ENCODE measurements around the gene GLMP. TPM values are rescaled to one million over a fixed set of nuclear protein-coding genes. Genes with fewer than 3 reads are reported as not detected.

The GLMP gene
- total RNA-seq, 6 experiments from 2014 or later = 34.7 to 72.0 (median 55.7) TPM

- intact Hi-C loops (cut with DNase I) = no loop called here
- Histone ChIP-seq H3K4me1 (no peaks in the 10 kb centered on the region), H3K27me3 (no peaks in the 10 kb centered on the region), H3K27ac (no peak overlapping the region), H3K4me3 (no peak overlapping the region), H3K9me3 (no peaks in the 10 kb centered on the region), H3K36me3 (peaks cover 16 to 86% (median 35%) of the 10 kb centered on the region in 4 donors)
- no peak for ATAC-seq
- no peak for TF ChIP-seq POLR2A (IDR thresholded peaks at IDR 0.05)
- TF ChIP-seq, protein P1, sequence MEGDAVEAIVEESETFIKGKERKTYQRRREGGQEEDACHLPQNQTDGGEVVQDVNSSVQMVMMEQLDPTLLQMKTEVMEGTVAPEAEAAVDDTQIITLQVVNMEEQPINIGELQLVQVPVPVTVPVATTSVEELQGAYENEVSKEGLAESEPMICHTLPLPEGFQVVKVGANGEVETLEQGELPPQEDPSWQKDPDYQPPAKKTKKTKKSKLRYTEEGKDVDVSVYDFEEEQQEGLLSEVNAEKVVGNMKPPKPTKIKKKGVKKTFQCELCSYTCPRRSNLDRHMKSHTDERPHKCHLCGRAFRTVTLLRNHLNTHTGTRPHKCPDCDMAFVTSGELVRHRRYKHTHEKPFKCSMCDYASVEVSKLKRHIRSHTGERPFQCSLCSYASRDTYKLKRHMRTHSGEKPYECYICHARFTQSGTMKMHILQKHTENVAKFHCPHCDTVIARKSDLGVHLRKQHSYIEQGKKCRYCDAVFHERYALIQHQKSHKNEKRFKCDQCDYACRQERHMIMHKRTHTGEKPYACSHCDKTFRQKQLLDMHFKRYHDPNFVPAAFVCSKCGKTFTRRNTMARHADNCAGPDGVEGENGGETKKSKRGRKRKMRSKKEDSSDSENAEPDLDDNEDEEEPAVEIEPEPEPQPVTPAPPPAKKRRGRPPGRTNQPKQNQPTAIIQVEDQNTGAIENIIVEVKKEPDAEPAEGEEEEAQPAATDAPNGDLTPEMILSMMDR (IDR thresholded peaks at IDR 0.05) = no peak
- no CpG with 5 or more reads among the region's 3 CpGs for whole genome bisulfite sequencing (ENCODE audit: insufficient coverage, low coverage, low lambda C conversion rate, missing lambda C conversion rate)
- DNase-seq = no peak
Measured at GRCh38 chr1:156253634-156254033, 41.8 kb downstream of the GLMP start.

GRCh38 chr1:156251527-156251926, 44.0 kb downstream of the GLMP start:
- Histone ChIP-seq H3K36me3 (peaks cover 12 to 65% (median 30%) of the 10 kb centered on the region in 4 donors), H3K9me3 (no peaks in the 10 kb centered on the region), H3K27me3 (no peaks in the 10 kb centered on the region), H3K27ac (no peak overlapping the region), H3K4me3 (no peak overlapping the region), H3K4me1 (no peaks in the 10 kb centered on the region)
- ATAC-seq (no peak), DNase-seq (no peak)
- WGBS (ENCODE audit: insufficient coverage, low coverage, low lambda C conversion rate, missing lambda C conversion rate) = 80% methylated on average over 2 of the region's 3 CpGs
- intact Hi-C loops (cut with DNase I) = no loop called here
- TF ChIP-seq POLR2A (IDR thresholded peaks at IDR 0.05) = no peak
- TF ChIP-seq, protein P1 (IDR thresholded peaks at IDR 0.05) = no peak

DNA sequence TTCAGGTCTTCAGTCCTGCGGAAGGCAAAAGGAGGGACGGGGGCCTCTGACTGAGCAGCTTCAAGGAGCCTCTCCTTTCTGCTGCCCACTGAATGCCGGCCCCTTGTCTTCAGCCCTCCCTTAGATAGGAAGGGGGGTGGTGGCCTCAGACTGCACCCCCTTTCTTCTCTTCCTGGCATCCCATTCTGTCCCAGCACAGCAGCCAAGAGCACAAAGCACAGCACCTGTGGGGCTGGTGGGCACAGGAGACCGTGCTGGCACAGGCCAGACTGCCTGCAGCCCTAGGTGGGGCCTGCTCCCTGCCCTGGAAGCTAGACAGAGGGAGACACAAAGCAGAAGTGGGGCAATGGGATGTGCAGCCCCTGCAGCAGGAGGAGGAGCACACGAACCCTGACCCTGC, 45.9 kb downstream of the GLMP start:
- intact Hi-C loops (cut with DNase I) = loop anchor here in 1 of 2 donors (10.0 kb wide), 1 partner anchor 115 kb away; no protein-coding TSS in a partner anchor
- TF ChIP-seq POLR2A (IDR thresholded peaks at IDR 0.05) = no peak
- TF ChIP-seq, protein P1 (IDR thresholded peaks at IDR 0.05) = no peak
- H3K9me3 ChIP-seq = no peaks in the 10 kb centered on the region
- no peak overlapping the region for H3K27ac ChIP-seq
- ATAC-seq (no peak), DNase-seq (no peak)
- H3K4me1 ChIP-seq = peaks cover 0 to 10% (median 0%) of the 10 kb centered on the region in 4 donors
- H3K27me3 ChIP-seq = no peaks in the 10 kb centered on the region
- peaks cover 10 to 53% (median 25%) of the 10 kb centered on the region in 4 donors for H3K36me3 ChIP-seq
- no peak overlapping the region for H3K4me3 ChIP-seq
- 100% methylated on average over 1 of the region's 5 CpGs for WGBS (ENCODE audit: insufficient coverage, low coverage, low lambda C conversion rate, missing lambda C conversion rate)

GRCh38 chr1:156248323-156248683, 47.2 kb downstream of the GLMP start:
- DNase-seq (no peak), ATAC-seq (no peak)
- H3K27me3 ChIP-seq = no peaks in the 10 kb centered on the region
- H3K4me3 ChIP-seq = no peak overlapping the region
- TF ChIP-seq, protein P1 (IDR thresholded peaks at IDR 0.05) = no peak
- no peak for TF ChIP-seq POLR2A (IDR thresholded peaks at IDR 0.05)
- peaks cover 10 to 41% (median 20%) of the 10 kb centered on the region in 4 donors for H3K36me3 ChIP-seq
- 13% methylated on average over 1 of the region's 4 CpGs for WGBS (ENCODE audit: insufficient coverage, low coverage, low lambda C conversion rate, missing lambda C conversion rate)
- intact Hi-C loops (cut with DNase I) = loop anchor here in 1 of 2 donors (10.0 kb wide), 1 partner anchor 114 kb away; no protein-coding TSS in a partner anchor
- H3K27ac ChIP-seq = no peak overlapping the region
- H3K4me1 ChIP-seq = peaks cover 0 to 10% (median 0%) of the 10 kb centered on the region in 4 donors
- no peaks in the 10 kb centered on the region for H3K9me3 ChIP-seq
